ENCODE results near the gene ADAMTS14.

The ADAMTS14 gene

GRCh38 chr10:70736525-70736924, 64.2 kb downstream of the ADAMTS14 start:
- no peak for DNase-seq

- DNase-seq: no peak
These were observed 64.9 kb downstream of the ADAMTS14 start for GRCh38 chr10:70737250-70737649.

- no peak for DNase-seq
These were observed 65.9 kb downstream of the ADAMTS14 start for GRCh38 chr10:70738006-70738760.

- no peak for DNase-seq
These were observed 66.4 kb downstream of the ADAMTS14 start for GRCh38 chr10:70738761-70739121.

GRCh38 chr10:70740406-70741288, 68.3 kb downstream of the ADAMTS14 start:
- no peak for DNase-seq

- DNase-seq: no peak
These were observed 70.5 kb downstream of the ADAMTS14 start for GRCh38 chr10:70742537-70743429.

- no peak for DNase-seq
These were observed 71.1 kb downstream of the ADAMTS14 start for GRCh38 chr10:70743430-70743788.

- no peak for DNase-seq
These were observed 71.6 kb downstream of the ADAMTS14 start for GRCh38 chr10:70743879-70744278.

GRCh38 chr10:70744617-70745143, 72.4 kb downstream of the ADAMTS14 start:
- DNase-seq: no peak

- DNase-seq: no peak
These were observed 73.2 kb downstream of the ADAMTS14 start for GRCh38 chr10:70745555-70745954.

- no peak for DNase-seq
These were observed 75.1 kb downstream of the ADAMTS14 start for GRCh38 chr10:70747192-70747965.

GRCh38 chr10:70748305-70748704, 76.0 kb downstream of the ADAMTS14 start:
- DNase-seq: no peak

- DNase-seq: no peak
These were observed 76.7 kb downstream of the ADAMTS14 start for GRCh38 chr10:70748801-70749573.

- DNase-seq: no peak
These were observed 77.5 kb downstream of the ADAMTS14 start for GRCh38 chr10:70749756-70750155.

- DNase-seq: no peak
These were observed 77.9 kb downstream of the ADAMTS14 start for GRCh38 chr10:70750156-70750703.

GRCh38 chr10:70751356-70751755, 79.0 kb downstream of the ADAMTS14 start:
- DNase-seq: no peak

- no peak for DNase-seq
These were observed 79.7 kb downstream of the ADAMTS14 start for GRCh38 chr10:70751991-70752390.

- no peak for DNase-seq
These were observed 80.3 kb downstream of the ADAMTS14 start for GRCh38 chr10:70752571-70752970.

- no peak for DNase-seq
These were observed 80.8 kb downstream of the ADAMTS14 start for GRCh38 chr10:70753026-70753663.

- no peak for DNase-seq
These were observed 81.7 kb downstream of the ADAMTS14 start for GRCh38 chr10:70753841-70754621.

All from NCI-H510A treated with DMSO at 0.1 percent for 48 hours (cell line).